Stimulated activated CD4-positive, alpha-beta T cell treated with anti-CD3 and anti-CD28 coated beads, TNF-alpha, amount 100 ng/mL, for 1 hour (primary cell): ENCODE measurements around the gene HUNK.

Experiments used
- DNase-seq, 3 donors: peaks; one replicate each; pipeline ENCODE4 v3.0.0-alpha.2; 2020; ENCODE audit warnings: low read depth in 3 of 3, low spot score in 1 of 3

The HUNK gene

GRCh38 chr21:31948676-31949075, 75.9 kb downstream of the HUNK start:
- no peak for DNase-seq

- DNase-seq: no peak
Measured at GRCh38 chr21:31952828-31953227, 80.0 kb downstream of the HUNK start.

DNA sequence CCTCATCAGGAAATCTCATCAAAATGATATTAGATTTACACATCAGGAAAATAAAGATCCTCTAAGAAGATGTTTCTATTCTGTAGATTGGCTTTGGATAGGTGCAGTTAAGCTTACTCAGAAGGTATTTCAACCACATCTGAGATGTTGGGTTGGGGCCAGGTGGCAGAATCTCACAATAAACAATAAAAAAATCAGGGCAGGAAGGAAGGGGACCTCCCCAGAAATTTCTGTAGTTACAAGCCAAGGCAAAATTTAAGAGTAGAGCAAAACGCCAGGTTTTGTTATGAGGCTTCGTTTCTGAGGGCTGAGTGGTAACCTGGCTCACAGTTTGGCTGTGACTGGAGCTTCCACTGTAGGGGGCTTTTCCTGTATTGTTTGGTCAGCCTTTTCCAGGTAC, 84.8 kb downstream of the HUNK start:
- no peak for DNase-seq

DNA sequence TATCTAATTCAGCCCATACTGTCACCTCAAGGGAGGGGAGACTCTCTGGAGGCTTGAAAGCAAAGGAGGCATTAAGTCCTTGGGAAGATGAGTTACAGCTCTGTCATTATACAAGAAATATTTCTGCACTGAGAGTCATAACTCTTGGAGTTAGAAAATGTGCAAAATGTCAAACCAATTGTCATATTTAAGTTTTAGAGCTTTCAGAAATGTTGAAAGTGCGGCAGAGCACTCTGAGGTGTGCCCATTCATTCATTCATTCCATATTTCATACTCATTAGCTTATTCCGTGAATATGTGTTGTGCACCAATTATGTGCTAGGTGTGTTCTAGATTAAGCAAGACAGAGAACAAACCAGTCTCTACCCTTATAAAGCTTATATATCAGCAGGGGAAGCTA, 87.1 kb downstream of the HUNK start:
- DNase-seq: no peak

GRCh38 chr21:31961027-31961426, 88.2 kb downstream of the HUNK start:
- DNase-seq: no peak

DNA sequence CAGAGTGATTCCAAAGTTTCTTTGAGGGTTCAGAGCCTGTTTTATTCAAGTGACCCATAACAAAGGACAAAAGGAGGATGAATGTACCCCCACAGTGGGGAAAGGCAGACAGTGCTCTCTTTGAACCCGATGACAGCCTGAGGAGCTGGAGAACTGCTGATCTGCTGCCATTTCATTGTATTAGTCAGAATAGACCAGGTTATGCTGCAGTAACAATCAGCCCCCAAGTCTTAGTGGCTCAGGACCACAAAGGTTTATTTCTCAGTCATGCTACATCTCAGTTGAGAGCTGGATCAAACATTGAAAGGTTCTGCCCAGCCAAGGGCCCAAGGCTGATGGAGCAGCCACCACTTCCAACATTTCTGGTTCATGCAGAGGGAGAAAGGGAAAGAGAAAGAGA, 88.9 kb downstream of the HUNK start:
- no peak for DNase-seq

- DNase-seq: no peak
Measured at GRCh38 chr21:31964692-31965091, 91.9 kb downstream of the HUNK start.

DNA sequence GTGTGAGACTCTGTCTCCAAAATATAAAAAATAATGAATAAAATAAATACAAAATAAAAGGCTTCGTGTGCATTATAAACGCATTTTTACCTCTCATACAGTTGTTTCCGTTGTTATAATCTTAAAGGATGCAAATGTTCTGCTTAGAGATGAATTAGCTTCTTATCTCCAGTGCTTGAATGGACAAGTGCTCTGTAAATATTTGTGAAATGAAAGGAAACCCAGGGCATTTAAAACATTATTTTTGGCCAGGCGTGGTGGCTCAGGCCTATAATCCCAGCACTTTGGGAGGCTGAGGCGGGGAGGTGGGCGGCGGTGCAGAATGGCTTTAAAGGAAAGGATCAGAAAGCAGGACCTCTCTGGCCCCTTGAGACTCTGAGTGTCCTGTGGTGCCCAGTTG, 94.5 kb downstream of the HUNK start:
- DNase-seq: no peak

DNA sequence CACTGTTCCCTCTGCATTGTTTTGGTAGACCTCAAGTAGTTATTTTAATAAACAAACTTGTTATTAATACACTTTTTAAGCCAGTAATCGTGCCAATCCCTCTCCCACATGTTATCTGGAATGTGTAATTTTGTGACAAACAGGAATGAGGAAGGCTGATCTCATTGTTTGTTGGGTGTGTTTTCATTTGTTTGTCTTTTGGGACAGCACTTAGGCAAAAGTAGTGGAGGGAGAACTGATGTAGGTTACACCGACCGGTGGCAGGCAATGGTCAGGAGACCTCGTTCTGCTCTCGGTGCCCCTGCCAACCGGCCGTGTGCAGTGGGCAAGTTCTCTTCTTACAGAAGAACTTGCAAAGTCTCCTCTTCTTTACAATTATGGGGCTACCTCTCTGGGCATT, 99.8 kb downstream of the HUNK start:
- DNase-seq: no peak

DNA sequence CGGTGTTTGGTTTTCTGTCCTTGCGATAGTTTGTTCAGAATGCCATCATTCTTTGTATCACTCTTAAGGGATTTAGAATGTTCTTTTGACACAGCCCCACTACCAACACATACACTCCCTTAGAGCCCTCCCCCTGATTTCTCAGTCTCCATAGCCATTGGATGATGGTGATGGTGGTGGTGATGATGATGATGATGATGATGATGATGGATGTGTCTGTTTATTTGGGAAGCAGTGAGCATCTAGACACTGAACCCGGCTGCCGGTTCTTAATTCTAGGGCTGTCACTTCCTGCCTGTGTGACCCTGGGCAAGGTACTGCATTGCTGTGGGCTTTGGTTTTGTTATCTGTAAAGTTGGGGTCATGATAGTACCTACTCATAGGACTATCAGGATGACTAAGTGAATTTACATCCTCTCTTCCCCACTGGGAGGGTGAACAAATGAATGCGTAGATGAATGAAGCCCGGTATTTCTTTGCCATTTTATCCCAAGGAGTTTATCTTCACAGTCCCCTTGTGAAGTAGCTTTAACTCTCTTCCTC, 100.7 kb downstream of the HUNK start:
- DNase-seq: no peak

- no peak for DNase-seq
Measured at GRCh38 chr21:31974454-31974985, 101.7 kb downstream of the HUNK start.

GRCh38 chr21:31975491-31975890, 102.7 kb downstream of the HUNK start:
- no peak for DNase-seq

- DNase-seq: no peak
Measured at GRCh38 chr21:31977816-31978215, 105.0 kb downstream of the HUNK start.

DNA sequence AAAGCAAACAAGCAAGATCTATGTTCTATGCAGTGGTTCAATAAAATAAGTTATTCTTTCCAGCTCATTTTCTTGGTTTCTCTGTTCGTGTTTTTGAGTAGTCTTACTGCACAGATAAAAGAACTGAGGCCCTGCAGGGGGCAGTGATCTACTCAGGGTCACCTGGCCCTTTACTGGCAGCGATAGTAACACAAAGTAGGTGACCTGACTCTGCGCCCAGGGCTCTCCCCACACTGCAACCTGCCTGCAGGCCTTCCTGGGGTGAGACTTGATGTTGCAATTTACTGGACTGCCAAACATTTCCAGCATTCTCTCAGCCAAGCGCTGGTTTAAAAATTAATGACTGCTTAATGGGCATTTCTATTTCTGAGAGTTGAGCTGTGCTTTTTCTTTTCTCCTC, 110.3 kb downstream of the HUNK start:
- no peak for DNase-seq

DNA sequence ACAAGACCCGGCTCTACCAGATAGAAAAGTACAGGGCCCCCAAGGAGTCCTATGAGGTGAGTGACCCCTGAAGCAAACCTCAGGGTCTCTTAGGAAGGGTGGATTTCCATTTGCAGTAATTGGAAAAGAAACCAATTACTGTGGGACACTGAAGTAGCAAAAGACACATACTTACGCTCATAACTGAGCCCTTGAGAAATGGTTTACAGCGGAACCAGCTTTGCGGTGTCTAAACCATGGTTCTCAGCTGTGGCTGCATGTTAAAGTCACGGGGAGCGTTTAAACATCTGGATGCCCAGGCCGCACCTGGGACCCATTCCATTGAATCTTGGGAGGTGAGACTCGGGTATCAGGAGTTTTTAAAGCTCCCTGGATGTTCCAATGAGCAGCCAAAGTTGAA, 110.7 kb downstream of the HUNK start:
- DNase-seq: no peak

DNA sequence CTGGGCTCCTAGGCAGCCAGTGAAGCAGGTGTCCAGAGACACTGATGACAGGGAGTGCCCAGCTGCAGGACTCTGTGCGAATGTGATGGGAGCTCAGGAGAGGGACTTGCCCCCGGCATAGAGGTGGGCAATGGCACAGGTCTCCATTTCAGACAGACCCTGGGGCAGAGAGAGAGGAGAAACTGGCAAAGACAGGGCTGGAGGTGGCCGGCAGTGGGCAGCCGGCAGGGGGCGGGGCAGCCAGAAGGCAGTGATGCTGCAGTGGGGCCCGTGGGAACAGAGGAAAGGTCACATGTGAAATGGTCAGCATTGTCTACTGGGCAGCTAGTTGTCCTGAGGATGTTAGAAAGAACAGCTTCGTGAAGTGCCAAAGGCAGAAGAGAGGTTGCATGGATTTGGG, 112.6 kb downstream of the HUNK start:
- DNase-seq: no peak

DNA sequence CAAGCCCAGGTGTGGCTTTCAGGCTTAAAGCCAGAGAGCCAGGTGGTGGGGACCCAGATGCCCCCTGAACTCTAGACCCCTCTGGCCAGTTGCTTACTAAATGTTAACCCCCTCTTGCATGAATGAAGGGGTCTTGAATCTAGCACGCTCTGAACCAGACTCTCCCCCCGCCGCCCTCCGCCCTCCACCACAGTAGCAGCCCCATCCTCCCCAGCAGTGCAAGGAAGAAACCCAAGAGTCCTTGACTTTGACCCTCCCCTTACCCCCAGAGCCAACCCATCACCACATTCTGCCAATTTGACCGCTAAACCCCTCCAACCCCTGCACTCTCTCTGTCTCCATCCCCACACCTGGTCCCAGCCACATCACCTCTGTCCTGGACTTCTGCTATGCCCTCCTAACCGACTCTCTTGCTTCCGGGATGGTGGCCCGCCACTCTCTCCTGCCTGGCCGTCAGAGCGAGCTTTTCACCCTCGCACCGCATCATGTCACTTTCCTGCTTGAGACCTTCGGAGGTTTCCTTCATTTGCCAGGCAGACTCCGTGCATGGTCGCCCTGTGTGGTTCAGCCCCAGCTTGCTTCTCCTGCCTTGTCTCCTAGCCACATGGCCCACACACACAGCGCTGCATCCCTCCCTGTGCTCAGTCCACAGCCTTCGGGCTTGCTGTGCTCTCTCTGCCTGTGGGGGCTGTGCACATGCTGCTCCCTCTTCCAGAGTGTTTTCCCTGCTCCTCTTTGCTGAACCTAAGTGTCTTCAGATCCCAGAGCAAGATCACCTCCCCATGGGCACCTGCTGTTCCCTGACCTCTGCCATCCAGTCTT, 113.4 kb downstream of the HUNK start:
- DNase-seq: no peak

- DNase-seq: no peak
Measured at GRCh38 chr21:31987696-31988095, 114.9 kb downstream of the HUNK start.

DNA sequence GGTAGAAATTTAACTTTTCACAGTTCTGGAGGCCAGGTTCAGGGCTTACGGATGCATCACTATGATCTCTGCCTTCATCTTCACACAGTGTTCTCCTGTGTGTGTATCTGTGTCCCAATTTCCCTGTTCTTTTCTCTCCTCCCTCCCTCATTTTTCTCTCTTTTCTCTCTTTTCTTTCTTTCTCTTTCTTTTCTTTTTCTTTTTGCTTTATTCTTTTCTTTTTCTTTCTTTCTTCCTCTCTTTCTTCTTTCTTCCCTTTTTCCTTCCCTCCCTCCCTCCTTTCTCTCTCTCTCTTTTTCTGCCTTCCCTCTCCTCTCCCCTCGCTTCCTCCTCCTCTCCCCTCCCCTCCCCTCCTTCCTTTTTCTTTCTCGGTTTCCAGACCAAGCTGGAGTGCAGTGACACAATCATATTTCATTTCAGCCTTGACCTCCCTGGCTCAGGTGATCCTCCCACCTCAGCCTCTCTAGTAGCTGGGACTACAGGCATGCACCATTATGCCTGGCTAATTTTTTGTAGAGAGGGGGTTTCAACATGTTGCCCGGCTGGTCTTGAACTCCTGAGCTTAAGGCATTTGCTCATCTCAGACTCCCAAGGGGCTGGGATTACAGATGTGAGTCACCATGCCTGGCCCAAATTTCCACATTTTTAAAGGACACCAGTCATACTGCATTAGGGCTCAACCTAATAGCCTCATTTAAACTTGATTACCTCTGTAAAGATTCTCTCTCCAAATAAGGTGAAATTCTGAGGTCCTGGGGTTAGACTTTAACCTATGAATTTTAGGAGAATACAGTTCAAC, 115.9 kb downstream of the HUNK start:
- no peak for DNase-seq

DNA sequence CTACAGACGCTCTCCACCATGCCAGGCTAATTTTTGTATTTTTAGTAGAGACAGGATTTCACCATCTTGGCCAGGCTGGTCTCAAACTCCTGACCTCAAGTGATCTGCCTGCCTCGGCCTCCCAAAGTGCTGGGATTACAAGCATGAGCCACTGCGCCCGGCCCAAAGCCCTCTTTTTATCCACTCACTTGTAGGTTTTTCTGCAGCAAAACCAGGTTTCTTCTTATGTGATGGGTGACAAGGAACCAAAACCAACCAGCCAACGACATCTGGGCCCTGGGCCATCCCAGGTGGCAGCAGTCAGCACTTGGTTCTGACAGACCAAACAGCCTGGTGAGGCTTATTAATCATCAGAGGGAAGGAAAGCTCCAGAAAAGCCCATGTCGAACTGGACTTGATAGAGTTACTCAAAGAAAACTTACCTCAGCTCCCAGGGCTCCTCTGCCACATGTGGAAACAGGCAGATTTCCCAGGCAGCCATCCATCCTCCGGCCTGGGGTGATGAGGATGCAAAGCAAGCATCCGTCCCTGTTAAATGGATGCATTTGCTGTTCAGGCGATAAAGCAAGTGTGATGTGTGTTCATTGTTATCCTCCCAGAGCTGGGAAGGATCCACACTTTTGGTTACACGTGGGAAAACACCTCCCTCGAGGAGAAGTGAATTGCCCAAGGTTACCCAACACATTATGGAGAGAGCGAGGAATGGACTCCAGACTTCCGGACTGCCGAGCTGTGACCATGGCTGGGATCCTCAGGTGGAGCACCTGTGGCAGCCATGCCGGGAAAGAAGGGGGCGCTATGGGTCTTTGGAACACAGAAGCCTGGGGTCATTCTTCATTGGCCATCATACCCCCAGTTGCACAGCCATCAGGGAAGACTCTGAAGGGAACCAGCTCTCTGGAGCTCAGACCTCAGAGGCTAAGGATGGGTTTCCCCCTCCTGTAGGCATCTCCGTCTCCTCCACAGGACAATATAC, 118.8 kb downstream of the HUNK start:
- DNase-seq: no peak

GRCh38 chr21:31992391-31992790, 119.6 kb downstream of the HUNK start:
- no peak for DNase-seq
